ENCODE results near the gene SLC36A3. TPM values are rescaled to one million over a fixed set of nuclear protein-coding genes. Genes with fewer than 3 reads are reported as not detected.
A peak's percentile ranks its signal among the peaks of the same experiment; 100 is the strongest.
"Not testable (repeated sequence)": the region's sequence is repeated elsewhere in the genome, so short reads cannot be mapped to it uniquely, and the experiment has no call there.

Gene SLC36A3
- total RNA-seq, 2 experiments from 2014 or later: not detected

DNA sequence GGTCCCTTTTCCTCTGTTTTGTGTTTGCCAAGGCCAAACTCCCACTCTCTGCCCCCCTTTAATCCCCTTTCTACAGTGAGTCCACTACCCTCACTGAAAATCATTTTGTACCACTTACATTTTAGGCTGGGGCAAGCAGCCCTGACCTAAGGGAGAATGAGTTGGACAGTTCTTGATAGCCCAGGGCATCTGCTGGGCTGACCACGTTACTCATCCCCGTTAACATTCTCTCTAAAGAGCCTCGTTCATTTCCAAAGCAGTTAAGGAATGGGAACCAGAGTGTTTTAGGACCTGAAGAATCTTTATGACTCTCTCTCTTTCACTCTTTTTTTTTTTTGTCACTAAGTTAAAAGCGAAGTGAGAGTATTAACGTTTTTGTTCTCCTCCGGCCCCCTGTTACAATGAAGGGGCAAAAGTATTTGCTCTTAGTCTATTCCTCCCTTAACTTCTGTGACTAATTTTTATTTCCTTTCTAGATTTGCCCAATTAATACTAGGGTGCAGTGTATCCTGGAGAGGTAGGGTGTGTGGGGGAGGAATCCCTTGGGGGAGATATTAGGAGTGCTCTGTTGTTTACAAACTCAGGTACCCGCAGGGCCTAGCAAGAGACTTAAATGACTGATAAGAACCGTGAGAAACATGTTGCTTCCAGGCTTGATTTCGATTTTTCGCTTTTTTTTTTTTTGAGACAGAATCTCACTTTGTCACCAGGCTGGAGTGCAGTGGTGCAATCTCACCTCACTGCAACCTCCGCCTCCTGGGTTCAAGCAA is 35.9 kb downstream of the SLC36A3 start:
- H3K9me3 Mint-ChIP-seq: no peaks in the 10 kb centered on the region
- H3K4me1 Mint-ChIP-seq: no peaks in the 10 kb centered on the region
- POLR2A ChIA-PET: no interaction called here
- H3K36me3 Mint-ChIP-seq: peaks cover 5% of the 10 kb centered on the region
- H3K27ac Mint-ChIP-seq: no peak overlapping the region
- no peak overlapping the region for H3K4me3 Mint-ChIP-seq
- ATAC-seq (ENCODE audit: low read depth) (no peak), DNase-seq (no peak)
- no peaks in the 10 kb centered on the region for H3K27me3 Mint-ChIP-seq

DNA sequence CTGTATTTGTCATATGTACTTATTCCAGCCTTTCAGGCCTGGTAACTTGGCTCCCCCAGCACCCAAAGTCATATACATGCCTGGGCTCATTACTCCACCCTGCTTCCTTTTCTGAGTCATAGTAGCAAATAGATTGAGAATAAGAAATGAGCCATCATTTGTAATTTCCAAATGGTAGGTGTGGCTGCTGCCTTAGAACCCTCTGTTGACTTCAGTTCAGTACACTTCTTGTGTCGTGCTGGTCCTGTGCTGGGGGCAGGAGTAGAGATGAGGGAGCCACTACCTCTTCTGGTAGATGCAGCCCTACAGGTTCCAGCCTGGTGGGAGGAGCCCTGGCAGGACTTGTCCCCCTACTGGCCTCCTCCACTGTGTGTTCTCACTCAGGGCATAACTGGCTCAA is 39.5 kb downstream of the SLC36A3 start:
- H3K27ac Mint-ChIP-seq: no peak overlapping the region
- no peak for DNase-seq

DNA sequence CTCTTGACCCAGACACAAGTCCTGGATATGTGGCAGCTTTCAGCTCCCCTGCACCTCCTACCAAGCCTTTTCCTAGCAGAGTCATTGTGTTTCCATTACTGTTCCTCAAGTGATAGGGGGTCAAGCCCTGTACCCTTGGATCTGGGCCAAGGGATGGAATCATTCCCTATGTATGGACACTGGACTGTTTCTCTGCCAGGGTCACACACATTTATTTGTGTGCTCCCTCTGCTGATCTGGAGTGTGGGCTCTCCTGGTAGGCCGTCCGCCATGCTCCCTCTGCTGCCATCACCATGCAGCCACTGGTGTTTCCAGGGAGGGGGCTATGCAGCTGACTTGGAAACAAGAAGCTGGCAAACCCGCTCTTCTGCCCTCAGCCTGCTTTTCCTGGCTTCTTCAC is 41.0 kb downstream of the SLC36A3 start:
- H3K9me3 Mint-ChIP-seq: no peaks in the 10 kb centered on the region
- DNase-seq: no peak

More for the DNA sequence above, 39.5 kb downstream of the SLC36A3 start:
- Mint-ChIP-seq H3K27me3 (no peaks in the 10 kb centered on the region), H3K9me3 (no peaks in the 10 kb centered on the region), H3K4me3 (no peak overlapping the region), H3K36me3 (peaks cover 5% of the 10 kb centered on the region), H3K4me1 (no peaks in the 10 kb centered on the region)
- ATAC-seq (ENCODE audit: low read depth): no peak
- POLR2A ChIA-PET: no interaction called here

DNA sequence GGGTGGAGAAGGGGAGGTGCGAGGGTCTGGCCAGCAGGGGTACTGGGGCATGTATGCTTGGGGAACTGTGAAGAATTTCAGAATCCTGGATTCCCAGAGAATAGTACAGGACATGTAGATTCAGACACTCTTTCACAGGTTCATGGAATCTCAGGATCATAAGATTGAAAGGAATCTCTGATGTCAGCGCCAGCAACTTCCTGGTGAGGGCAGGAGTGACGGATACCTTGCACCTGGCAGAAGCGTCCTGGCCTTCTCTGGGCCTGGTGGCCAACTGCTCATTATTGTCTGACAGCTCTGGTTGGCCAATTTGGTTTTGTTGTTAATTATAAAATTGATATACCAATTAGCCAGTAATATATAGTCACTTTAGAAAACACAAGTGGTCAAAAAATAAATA is 43.6 kb downstream of the SLC36A3 start:
- H3K27me3 Mint-ChIP-seq: no peaks in the 10 kb centered on the region
- H3K27ac Mint-ChIP-seq: no peak overlapping the region
- H3K9me3 Mint-ChIP-seq: no peaks in the 10 kb centered on the region
- ATAC-seq (ENCODE audit: low read depth) (no peak), DNase-seq (no peak)
- POLR2A ChIA-PET: no interaction called here
- H3K4me3 Mint-ChIP-seq: no peak overlapping the region
- peaks cover 2% of the 10 kb centered on the region for H3K4me1 Mint-ChIP-seq
- H3K36me3 Mint-ChIP-seq: no peaks in the 10 kb centered on the region

More for the DNA sequence above, 41.0 kb downstream of the SLC36A3 start:
- Mint-ChIP-seq H3K36me3 (peaks cover 3% of the 10 kb centered on the region), H3K27me3 (no peaks in the 10 kb centered on the region), H3K27ac (no peak overlapping the region), H3K4me1 (no peaks in the 10 kb centered on the region), H3K4me3 (no peak overlapping the region)
- ATAC-seq (ENCODE audit: low read depth): no peak
- POLR2A ChIA-PET: no interaction called here

DNA sequence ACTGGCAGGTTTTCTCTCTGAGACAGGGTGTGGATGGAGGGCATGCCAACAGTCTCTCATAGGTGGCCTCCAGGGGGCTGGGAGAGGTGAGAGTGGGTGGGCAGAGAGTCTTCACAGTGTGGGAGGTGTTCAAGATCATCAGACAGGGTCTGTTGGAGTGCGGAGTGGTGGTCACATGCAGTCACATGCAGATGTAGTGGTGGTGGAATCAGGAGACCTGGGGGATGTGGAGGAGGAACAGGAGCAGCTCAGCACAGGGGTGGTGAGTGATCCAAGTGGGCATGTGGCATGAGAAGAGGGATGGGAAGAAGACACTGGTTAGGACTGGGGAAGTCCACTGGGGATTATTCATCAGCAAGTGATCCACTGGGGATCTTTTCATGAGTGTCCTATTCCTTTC is 44.8 kb downstream of the SLC36A3 start:
- H3K27ac Mint-ChIP-seq: no peak overlapping the region
- no peak for ATAC-seq (ENCODE audit: low read depth)

DNA sequence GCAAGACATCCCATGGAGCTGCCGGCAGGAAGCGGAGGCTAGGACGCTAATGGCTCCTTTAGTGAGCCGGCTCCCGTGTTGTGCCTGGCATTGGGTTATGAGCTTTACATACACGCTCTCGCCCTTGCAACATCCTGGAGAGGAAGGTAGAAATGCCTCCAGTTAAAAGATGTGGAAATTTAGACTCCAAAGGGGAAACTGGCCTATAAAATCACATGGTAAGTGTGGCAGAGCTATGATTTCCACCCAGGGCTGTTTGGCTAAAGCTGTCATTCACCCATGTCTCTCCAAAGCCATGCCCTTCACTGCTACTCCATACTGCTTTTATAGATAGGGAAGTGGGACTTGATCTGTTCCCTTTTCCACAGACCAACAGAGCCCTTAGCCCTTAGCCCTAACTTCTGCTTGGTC is 45.4 kb downstream of the SLC36A3 start:
- POLR2A ChIA-PET: no interaction called here
- no peak overlapping the region for H3K4me3 Mint-ChIP-seq

More for the DNA sequence above, 44.8 kb downstream of the SLC36A3 start:
- POLR2A ChIA-PET: no interaction called here
- H3K36me3 Mint-ChIP-seq: no peaks in the 10 kb centered on the region
- peaks cover 6% of the 10 kb centered on the region for H3K4me1 Mint-ChIP-seq
- no peaks in the 10 kb centered on the region for H3K27me3 Mint-ChIP-seq
- no peak for DNase-seq
- no peaks in the 10 kb centered on the region for H3K9me3 Mint-ChIP-seq
- H3K4me3 Mint-ChIP-seq: no peak overlapping the region

DNA sequence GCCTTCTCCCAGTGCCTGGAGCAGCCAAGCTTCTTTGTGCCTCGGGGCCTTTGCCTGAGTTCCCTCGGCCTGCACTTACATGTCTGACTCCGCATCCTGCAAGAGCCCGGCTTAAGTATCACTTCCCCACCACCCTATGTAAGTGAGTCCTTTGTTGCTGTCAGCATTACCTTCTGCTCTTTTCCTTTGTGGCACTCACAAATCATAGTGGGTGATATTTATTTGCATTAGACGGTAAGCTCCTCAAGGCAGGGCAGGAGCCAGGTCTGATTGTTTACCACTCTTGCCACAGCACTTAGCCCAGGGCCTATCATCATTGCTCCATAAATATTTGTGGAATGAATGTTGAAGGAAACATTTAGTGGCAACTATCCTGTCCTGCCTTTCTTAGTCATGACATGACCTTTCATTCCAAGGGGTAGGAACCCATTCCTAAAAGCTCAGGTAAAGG is 45.8 kb downstream of the SLC36A3 start:
- Mint-ChIP-seq H3K9me3 (no peaks in the 10 kb centered on the region), H3K27me3 (no peaks in the 10 kb centered on the region), H3K36me3 (no peaks in the 10 kb centered on the region), H3K27ac (no peak overlapping the region), H3K4me3 (no peak overlapping the region), H3K4me1 (peaks cover 11% of the 10 kb centered on the region)
- DNase-seq: no peak
- POLR2A ChIA-PET: no interaction called here
- ATAC-seq (ENCODE audit: low read depth): no peak

More for the DNA sequence above, 45.4 kb downstream of the SLC36A3 start:
- no peaks in the 10 kb centered on the region for H3K27me3 Mint-ChIP-seq
- ATAC-seq (ENCODE audit: low read depth) (no peak), DNase-seq (no peak)
- H3K36me3 Mint-ChIP-seq: no peaks in the 10 kb centered on the region
- no peak overlapping the region for H3K27ac Mint-ChIP-seq
- H3K4me1 Mint-ChIP-seq: peaks cover 11% of the 10 kb centered on the region
- no peaks in the 10 kb centered on the region for H3K9me3 Mint-ChIP-seq

DNA sequence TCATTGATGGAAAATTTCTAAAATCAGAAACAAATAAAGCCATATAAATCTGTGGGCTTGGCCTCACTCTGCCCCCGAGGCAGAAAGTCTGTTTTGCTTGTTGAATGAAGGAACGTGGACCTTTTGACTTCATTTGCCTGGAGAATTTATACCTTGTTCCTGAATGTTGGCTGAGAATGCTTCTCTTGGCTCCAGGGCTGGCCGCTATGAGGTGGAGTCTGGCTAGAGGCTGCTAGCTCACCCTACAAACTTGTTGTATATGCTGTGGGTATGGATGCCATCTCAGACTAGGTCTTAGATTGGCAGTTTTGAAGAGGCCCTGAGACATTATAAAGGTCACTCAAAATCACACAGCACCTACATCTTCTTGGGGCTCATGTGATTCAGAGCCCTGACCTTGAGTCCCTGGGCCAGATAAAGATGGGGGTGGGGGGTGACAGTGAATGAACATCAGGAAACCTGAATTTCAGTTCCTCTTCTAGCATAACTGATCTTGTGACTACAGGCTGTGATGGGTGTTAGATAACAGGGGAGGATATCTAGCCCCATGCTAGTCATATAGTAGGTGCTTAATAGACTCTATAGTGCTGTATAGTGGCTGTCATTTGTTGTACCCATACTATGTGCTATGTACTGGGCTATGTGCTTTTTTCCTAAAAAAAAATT is 47.8 kb downstream of the SLC36A3 start:
- Mint-ChIP-seq H3K27me3 (no peaks in the 10 kb centered on the region), H3K36me3 (no peaks in the 10 kb centered on the region), H3K4me1 (peaks cover 22% of the 10 kb centered on the region), H3K27ac (no peak overlapping the region), H3K4me3 (no peak overlapping the region), H3K9me3 (no peaks in the 10 kb centered on the region)
- POLR2A ChIA-PET: no interaction called here
- ATAC-seq (ENCODE audit: low read depth) (no peak), DNase-seq (no peak)

DNA sequence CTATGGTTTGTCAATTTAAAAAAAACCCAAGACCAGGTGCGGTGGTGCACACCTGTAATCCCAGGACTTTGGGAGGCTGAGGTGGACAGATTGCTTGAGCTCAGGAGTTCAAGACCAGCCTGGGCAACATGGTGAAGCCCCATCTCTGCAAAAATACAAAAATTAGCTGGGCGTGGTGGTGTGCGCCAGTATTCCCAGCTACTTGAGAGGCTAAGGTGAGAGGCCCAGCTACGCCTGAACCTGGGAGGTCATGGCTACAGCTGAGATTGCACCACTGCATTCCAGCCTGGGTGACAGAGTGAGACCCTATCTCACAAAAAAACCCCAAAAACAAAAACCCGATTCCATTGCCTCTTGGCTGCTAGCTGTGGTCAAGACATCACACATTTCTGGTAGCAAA is 48.6 kb downstream of the SLC36A3 start:
- DNase-seq; H3K36me3 Mint-ChIP-seq; ATAC-seq (ENCODE audit: low read depth); H3K27me3 Mint-ChIP-seq; H3K9me3 Mint-ChIP-seq; H3K4me3 Mint-ChIP-seq; POLR2A ChIA-PET; H3K27ac Mint-ChIP-seq: not testable (repeated sequence)
- H3K4me1 Mint-ChIP-seq: peaks cover 26% of the 10 kb centered on the region

DNA sequence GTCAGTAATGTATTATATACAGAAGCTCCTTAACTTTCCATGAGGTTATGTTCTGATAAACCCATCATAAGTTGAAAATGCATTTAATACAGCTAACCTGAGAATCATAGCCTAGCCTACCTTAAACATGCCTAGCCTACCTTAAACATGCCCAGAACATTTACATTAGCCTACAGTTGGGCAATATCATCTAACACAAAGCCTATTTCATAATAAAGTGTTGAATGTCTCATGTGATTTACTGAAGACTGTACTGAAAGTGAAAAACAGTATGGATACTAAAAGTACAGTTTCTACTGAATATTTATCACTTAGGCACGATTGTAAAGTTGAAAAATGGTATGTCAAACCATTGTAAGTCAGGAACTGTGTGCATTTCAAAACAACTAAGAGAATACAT is 49.0 kb downstream of the SLC36A3 start:
- POLR2A ChIA-PET: no interaction called here
- peaks cover 2% of the 10 kb centered on the region for H3K36me3 Mint-ChIP-seq
- DNase-seq (no peak), ATAC-seq (ENCODE audit: low read depth) (no peak)
- no peaks in the 10 kb centered on the region for H3K9me3 Mint-ChIP-seq
- H3K27me3 Mint-ChIP-seq: no peaks in the 10 kb centered on the region
- no peak overlapping the region for H3K4me3 Mint-ChIP-seq
- no peak overlapping the region for H3K27ac Mint-ChIP-seq
- peaks cover 26% of the 10 kb centered on the region for H3K4me1 Mint-ChIP-seq

DNA sequence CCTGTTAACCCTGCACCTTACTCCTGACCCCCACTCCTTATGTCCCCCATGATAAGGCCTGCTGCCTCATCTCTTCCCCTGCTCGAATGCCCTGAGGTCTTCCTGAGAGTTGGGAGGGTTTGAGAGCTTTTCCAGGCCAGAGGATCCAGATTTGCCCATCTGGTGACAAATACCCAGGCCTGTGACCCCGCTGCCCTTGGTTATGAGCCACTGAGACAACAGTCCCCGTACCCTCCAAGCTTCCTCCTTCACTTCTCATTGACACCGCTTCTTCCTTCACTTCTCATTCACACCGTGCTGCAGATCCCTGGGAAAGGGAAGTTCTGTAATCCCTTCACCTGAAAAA is 50.0 kb downstream of the SLC36A3 start:
- Mint-ChIP-seq H3K27ac (peak overlapping the region; percentile 61), H3K4me1 (peaks cover 26% of the 10 kb centered on the region), H3K9me3 (no peaks in the 10 kb centered on the region), H3K27me3 (no peaks in the 10 kb centered on the region), H3K36me3 (peaks cover 2% of the 10 kb centered on the region), H3K4me3 (peak overlapping the region; percentile 95)
- POLR2A ChIA-PET: interaction anchor here (2.7 kb wide), 1 partner anchor 38 kb away, joined by 31 read pairs; no protein-coding TSS in a partner anchor
- DNase-seq (no peak), ATAC-seq (ENCODE audit: low read depth) (no peak)

DNA sequence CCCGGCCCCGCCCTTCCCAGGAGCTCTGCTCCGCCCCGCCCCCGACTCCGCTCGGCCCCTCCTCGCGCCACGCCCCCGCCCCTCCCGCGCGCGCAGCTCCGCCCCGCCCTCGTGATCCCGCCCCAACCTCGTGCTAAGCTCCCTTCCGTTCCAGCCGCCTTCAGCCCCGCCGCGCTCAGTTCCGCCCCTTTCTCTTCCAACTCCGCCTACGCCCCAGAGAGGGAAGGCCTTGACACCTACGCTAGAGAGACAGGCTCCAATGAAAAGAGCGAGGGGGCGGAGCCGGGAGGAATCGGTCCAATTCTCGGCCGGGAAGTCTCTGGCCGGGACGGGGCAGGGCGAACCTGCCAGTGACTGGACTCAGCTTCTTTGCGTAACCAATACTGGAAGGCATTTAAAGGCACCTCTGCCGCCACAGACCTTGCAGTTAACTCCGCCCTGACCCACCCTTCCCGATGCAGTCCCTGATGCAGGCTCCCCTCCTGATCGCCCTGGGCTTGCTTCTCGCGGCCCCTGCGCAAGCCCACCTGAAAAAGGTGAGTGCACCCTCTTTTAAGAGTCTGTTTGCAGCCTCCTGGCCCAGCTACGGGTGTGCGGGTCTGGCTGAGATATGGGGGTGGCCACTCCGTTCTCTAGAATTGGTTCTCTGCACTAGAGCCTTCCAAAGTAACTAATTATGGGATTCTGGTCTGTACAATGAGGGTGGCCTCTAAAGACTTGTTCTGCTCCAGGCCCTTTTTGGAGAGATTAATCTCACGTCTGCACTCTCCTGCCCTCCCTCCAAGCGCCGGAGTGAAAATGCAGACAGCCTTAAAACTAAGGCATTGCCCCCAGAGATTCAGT is 50.6 kb downstream of the SLC36A3 start, which contains the start of gene GM2A:
GM2A (plus strand) TSS at position 424 of the 843 bp plus-strand sequence; CDS start at position 456, 32 bp downstream.
- no peaks in the 10 kb centered on the region for H3K9me3 Mint-ChIP-seq
- ATAC-seq (ENCODE audit: low read depth) (peak; percentile 96), DNase-seq (peak; percentile 95)
- peak within 1 kb of the TSS; percentile 95 for H3K4me3 Mint-ChIP-seq
- peak within 1 kb of the TSS; percentile 96 for H3K27ac Mint-ChIP-seq
- POLR2A ChIA-PET: interaction anchor here (0.6 to 2.7 kb wide), 18 partner anchors 18 to 552 kb away, joined by 3 to 31 read pairs (median 4); partner anchors contain the start of genes CCDC69 and RBM22
- H3K27me3 Mint-ChIP-seq: no peaks in the 10 kb centered on the region
- H3K36me3 Mint-ChIP-seq: peaks cover 2% of the 10 kb centered on the region
- H3K4me1 Mint-ChIP-seq: peaks cover 26% of the 10 kb centered on the region

DNA sequence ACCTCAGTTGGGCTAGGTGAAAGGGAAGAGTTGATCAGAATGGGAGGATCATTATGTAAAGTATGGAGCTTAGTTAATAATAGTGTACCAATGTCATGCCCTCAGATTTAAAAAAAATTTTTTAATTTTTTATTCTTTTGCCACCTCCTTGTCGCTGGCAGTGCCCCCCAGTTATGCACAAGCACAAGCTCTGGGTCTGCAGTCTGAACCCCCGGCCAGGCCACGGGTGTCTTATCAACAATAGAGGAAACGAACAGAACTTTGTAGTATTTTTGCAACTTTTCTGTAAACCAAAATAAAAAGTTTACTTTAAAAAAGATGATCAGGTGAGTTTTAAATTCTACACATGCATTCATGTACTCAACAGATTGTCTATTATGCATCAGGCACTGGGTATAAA is 51.9 kb downstream of the SLC36A3 start:
- no peaks in the 10 kb centered on the region for H3K9me3 Mint-ChIP-seq
- H3K4me1 Mint-ChIP-seq: peaks cover 24% of the 10 kb centered on the region
- peak overlapping the region; percentile 58 for H3K4me3 Mint-ChIP-seq
- POLR2A ChIA-PET: interaction anchor here (1.0 to 2.7 kb wide), 9 partner anchors 28 to 550 kb away, joined by 3 to 31 read pairs (median 8); partner anchors contain the start of genes CCDC69 and RBM22
- H3K36me3 Mint-ChIP-seq: peaks cover 2% of the 10 kb centered on the region
- no peaks in the 10 kb centered on the region for H3K27me3 Mint-ChIP-seq
- peak overlapping the region; percentile 96 for H3K27ac Mint-ChIP-seq
- DNase-seq (no peak), ATAC-seq (ENCODE audit: low read depth) (no peak)
